ENCODE results near the gene GFOD2. TPM values are rescaled to one million over a fixed set of nuclear protein-coding genes. Genes with fewer than 3 reads are reported as not detected.
A peak's percentile ranks its signal among the peaks of the same experiment; 100 is the strongest.

GFOD2 gene, protein sequence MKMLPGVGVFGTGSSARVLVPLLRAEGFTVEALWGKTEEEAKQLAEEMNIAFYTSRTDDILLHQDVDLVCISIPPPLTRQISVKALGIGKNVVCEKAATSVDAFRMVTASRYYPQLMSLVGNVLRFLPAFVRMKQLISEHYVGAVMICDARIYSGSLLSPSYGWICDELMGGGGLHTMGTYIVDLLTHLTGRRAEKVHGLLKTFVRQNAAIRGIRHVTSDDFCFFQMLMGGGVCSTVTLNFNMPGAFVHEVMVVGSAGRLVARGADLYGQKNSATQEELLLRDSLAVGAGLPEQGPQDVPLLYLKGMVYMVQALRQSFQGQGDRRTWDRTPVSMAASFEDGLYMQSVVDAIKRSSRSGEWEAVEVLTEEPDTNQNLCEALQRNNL
- total RNA-seq (ENCODE audit: low replicate concordance): 31.7 and 34.3 TPM in 2 replicates
- long read RNA-seq, transcript GFOD2-201 (3 exons, 2,126 nt): major isoform, 108 of 132 reads
- long read RNA-seq, partial matches to known transcripts: 3 of 132 reads
- long read RNA-seq, other reads (novel, unspliced or antisense): 14 of 132 reads

DNA sequence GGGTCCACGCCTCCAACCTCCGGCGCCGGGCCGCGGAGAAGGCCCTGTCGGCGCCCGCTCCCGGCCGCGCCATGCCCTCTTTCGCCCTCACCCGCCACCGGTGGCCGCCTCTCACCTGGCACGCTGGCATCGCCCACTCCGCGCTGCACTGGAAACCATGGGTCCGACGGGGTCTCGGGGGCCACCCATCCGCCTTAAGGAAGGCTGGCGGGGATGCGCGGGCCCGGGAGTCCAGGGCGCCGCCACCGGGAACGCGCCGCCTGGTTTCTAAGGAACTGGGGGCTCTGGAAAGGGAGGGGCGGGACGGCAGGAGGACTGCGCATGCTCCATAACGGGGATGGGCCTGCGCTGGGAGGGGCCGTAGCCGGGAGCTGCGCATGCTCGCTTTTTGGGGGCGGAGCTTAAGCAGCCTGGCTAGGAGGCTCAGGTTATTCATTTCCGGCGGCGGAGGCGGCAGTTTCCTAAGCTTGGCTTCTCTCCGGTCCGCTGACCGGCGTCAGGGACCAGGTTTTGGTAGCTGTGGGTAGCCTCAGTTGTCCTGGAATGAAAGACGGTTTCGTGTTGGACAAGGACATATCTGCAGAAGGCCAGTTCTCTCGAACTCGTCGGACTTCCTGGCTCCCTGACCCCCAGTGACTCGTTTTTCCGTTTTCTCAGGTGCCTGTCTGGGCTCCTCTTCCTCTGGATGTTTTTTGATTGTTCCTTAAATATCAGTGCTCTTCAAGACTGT lies at the start of gene GFOD2:
GFOD2 (minus strand) TSS at position 269 of the 730 bp plus-strand sequence. CDS start 33,601 bp downstream, outside the sequence.
- H3K36me3 Mint-ChIP-seq: no peaks in the 10 kb centered on the region
- H3K27me3 Mint-ChIP-seq: no peaks in the 10 kb centered on the region
- peaks cover 18% of the 10 kb centered on the region for H3K4me1 Mint-ChIP-seq (ENCODE audit: unreplicated experiment)
- H3K27ac Mint-ChIP-seq: peak within 1 kb of the TSS; percentile 82
- peak within 1 kb of the TSS; percentile 92 for H3K4me3 Mint-ChIP-seq
- peak; percentile 98 for DNase-seq (ENCODE audit: extremely low spot score, unreplicated experiment)
- no peaks in the 10 kb centered on the region for H3K9me3 Mint-ChIP-seq
- TF ChIP-seq, protein P1, sequence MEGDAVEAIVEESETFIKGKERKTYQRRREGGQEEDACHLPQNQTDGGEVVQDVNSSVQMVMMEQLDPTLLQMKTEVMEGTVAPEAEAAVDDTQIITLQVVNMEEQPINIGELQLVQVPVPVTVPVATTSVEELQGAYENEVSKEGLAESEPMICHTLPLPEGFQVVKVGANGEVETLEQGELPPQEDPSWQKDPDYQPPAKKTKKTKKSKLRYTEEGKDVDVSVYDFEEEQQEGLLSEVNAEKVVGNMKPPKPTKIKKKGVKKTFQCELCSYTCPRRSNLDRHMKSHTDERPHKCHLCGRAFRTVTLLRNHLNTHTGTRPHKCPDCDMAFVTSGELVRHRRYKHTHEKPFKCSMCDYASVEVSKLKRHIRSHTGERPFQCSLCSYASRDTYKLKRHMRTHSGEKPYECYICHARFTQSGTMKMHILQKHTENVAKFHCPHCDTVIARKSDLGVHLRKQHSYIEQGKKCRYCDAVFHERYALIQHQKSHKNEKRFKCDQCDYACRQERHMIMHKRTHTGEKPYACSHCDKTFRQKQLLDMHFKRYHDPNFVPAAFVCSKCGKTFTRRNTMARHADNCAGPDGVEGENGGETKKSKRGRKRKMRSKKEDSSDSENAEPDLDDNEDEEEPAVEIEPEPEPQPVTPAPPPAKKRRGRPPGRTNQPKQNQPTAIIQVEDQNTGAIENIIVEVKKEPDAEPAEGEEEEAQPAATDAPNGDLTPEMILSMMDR (conservative IDR thresholded peaks at IDR 0.05): no peak

DNA sequence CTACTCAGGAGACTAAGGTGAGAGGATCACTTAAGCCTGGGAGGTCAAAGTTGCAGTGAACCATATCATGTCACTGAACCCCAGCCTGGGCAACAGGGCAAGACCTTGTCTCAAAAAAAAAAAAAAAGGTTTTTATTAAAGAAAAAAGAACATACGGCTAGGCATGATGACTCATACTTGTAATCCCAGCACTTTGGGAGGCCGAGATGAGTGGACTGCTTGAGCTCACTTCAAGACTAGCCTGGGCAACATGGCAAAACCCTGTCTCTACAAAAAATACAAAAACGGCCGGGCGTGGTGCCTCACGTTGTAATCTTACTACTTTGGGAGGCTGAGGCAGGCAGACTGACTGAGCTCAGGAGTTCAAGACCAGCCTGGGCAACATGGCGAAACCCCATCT lies 48.8 kb upstream of the GFOD2 start:
- Mint-ChIP-seq H3K36me3 (peaks cover 26% of the 10 kb centered on the region), H3K27me3 (no peaks in the 10 kb centered on the region), H3K9me3 (no peaks in the 10 kb centered on the region), H3K4me1 (ENCODE audit: unreplicated experiment) (peaks cover 4% of the 10 kb centered on the region), H3K27ac (no peak overlapping the region), H3K4me3 (no peak overlapping the region)
- TF ChIP-seq, protein P1 (conservative IDR thresholded peaks at IDR 0.05): no peak
- no peak for DNase-seq (ENCODE audit: extremely low spot score, unreplicated experiment)

DNA sequence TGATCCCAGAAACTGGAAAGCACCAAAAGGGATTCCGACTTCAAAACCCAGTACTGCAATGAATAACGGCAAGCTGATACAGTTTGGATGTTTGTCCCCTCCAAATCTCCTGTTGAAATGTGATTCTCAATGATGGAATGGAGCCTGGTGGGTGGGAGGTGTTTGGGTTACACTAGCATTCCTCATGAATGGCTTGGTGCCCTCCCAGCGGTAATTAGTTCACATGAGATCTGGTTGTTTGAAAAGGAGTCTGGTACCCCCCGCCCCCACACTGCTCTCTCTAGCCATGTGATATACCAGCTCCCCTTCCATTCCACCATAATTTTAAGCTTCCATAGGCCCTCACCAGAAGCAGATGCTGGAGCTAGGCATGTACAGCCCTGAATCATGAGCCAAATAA lies 47.2 kb upstream of the GFOD2 start:
- peaks cover 24% of the 10 kb centered on the region for H3K36me3 Mint-ChIP-seq
- no peak overlapping the region for H3K4me3 Mint-ChIP-seq
- H3K4me1 Mint-ChIP-seq (ENCODE audit: unreplicated experiment): peaks cover 4% of the 10 kb centered on the region
- no peaks in the 10 kb centered on the region for H3K9me3 Mint-ChIP-seq
- no peaks in the 10 kb centered on the region for H3K27me3 Mint-ChIP-seq
- DNase-seq (ENCODE audit: extremely low spot score, unreplicated experiment): no peak
- TF ChIP-seq, protein P1 (conservative IDR thresholded peaks at IDR 0.05): no peak
- H3K27ac Mint-ChIP-seq: no peak overlapping the region

DNA sequence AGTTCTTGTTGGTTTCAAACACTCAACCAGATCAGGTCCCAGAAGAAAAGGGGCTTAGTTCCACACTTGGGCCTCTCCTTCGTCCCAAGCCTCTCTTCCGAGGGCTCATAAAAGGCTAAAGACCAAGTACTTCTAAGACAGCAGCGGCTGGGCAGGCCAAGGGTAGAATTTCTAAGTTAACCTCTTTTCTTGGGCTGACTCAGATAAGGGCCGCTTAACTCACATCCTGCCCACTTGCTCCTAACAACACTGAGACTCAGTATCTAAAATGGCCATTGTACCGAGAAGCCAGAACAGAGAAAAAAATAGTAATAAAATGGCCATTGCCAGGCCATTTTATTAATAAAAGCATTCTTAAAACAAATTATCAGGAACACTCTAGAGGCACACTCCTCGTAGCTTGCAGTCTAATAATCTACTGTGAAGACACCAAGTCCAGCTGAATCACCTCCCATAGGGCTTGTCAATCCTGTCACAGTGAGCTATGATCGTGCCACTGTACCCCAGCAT lies 45.1 kb upstream of the GFOD2 start:
- H3K36me3 Mint-ChIP-seq: peaks cover 21% of the 10 kb centered on the region
- H3K4me1 Mint-ChIP-seq (ENCODE audit: unreplicated experiment): peaks cover 4% of the 10 kb centered on the region
- no peaks in the 10 kb centered on the region for H3K9me3 Mint-ChIP-seq
- TF ChIP-seq, protein P1 (conservative IDR thresholded peaks at IDR 0.05): no peak
- H3K27ac Mint-ChIP-seq: no peak overlapping the region
- H3K4me3 Mint-ChIP-seq: no peak overlapping the region
- no peak for DNase-seq (ENCODE audit: extremely low spot score, unreplicated experiment)
- no peaks in the 10 kb centered on the region for H3K27me3 Mint-ChIP-seq

DNA sequence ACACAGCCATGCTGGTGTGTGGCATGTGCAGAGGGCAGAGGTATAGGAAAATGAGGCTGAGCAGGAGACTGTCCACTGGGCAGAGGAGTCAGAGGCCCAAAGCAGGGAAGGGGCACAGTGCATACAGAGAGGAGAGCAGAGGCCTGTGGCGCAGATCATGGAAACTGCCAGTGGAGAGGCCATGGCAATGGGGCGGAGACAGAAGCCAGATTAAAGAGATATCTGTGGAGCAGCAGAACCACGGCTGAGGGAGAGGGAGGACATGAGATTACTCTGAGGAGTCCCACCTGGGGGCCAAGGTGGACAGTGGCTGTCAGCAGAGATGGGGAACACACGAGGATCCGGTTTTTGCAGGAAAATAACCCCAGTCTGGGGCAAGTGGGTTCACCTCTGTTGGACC lies 44.0 kb upstream of the GFOD2 start:
- peaks cover 4% of the 10 kb centered on the region for H3K4me1 Mint-ChIP-seq (ENCODE audit: unreplicated experiment)
- no peaks in the 10 kb centered on the region for H3K27me3 Mint-ChIP-seq
- no peak for DNase-seq (ENCODE audit: extremely low spot score, unreplicated experiment)
- no peak overlapping the region for H3K4me3 Mint-ChIP-seq
- H3K9me3 Mint-ChIP-seq: no peaks in the 10 kb centered on the region
- peak overlapping the region; percentile 73 for H3K27ac Mint-ChIP-seq
- TF ChIP-seq, protein P1 (conservative IDR thresholded peaks at IDR 0.05): no peak
- peaks cover 21% of the 10 kb centered on the region for H3K36me3 Mint-ChIP-seq

All from type B pancreatic cell (in vitro differentiated cells).